ENCODE measurements around the gene FMNL2.

- TF ChIP-seq POLR2AphosphoS5 (IDR thresholded peaks at IDR 0.05; ENCODE audit: low read depth, low read length): no peak
- TF ChIP-seq TAF1 (IDR thresholded peaks at IDR 0.05; ENCODE audit: low read depth, low read length): no peak
- TF ChIP-seq POLR2A (IDR thresholded peaks at IDR 0.05; ENCODE audit: low read depth, low read length): no peak
- TF ChIP-seq SPI1 (IDR thresholded peaks at IDR 0.05; ENCODE audit: low read depth, low read length): peak; percentile 35; the same call in 1 of the 2 replicates
These were observed 107.0 kb downstream of the FMNL2 start for GRCh38 chr2:152441961-152442360.
